DMS 273 (cell line): ENCODE results near the gene UNC5A.

Experiments
- DNase-seq: peaks from one replicate; lab custom pipeline; 2025; ENCODE audit not compliant: unreplicated experiment; lab: John Stamatoyannopoulos, UW

The UNC5A gene

GRCh38 chr5:176819476-176819875, 9.1 kb downstream of the UNC5A start:
- no peak for DNase-seq

- DNase-seq, result no peak
These were observed 10.6 kb downstream of the UNC5A start for GRCh38 chr5:176820937-176821336.

GRCh38 chr5:176821441-176821840, 11.1 kb downstream of the UNC5A start:
- no peak for DNase-seq

GRCh38 chr5:176822041-176822792, 11.9 kb downstream of the UNC5A start:
- DNase-seq, result no peak

- no peak for DNase-seq
These were observed 12.6 kb downstream of the UNC5A start for GRCh38 chr5:176822793-176823481.

- no peak for DNase-seq
These were observed 13.6 kb downstream of the UNC5A start for GRCh38 chr5:176823869-176824412.

GRCh38 chr5:176824604-176825003, 14.2 kb downstream of the UNC5A start:
- no peak for DNase-seq

GRCh38 chr5:176825234-176825633, 14.9 kb downstream of the UNC5A start:
- no peak for DNase-seq

- DNase-seq, result no peak
These were observed 15.6 kb downstream of the UNC5A start for GRCh38 chr5:176825957-176826356.

GRCh38 chr5:176827736-176828414, 17.5 kb downstream of the UNC5A start:
- no peak for DNase-seq

GRCh38 chr5:176829320-176829719, 19.0 kb downstream of the UNC5A start:
- no peak for DNase-seq

GRCh38 chr5:176830422-176830994, 20.1 kb downstream of the UNC5A start:
- no peak for DNase-seq

GRCh38 chr5:176830995-176831423, 20.6 kb downstream of the UNC5A start:
- peak; percentile 44 for DNase-seq

- DNase-seq, result no peak
These were observed 21.1 kb downstream of the UNC5A start for GRCh38 chr5:176831425-176831824.

GRCh38 chr5:176832162-176832561, 21.8 kb downstream of the UNC5A start:
- DNase-seq, result no peak

GRCh38 chr5:176833286-176833685, 22.9 kb downstream of the UNC5A start:
- DNase-seq, result no peak

GRCh38 chr5:176835918-176836317, 25.6 kb downstream of the UNC5A start:
- DNase-seq, result no peak

- DNase-seq, result peak; percentile 69
These were observed 26.7 kb downstream of the UNC5A start for GRCh38 chr5:176836811-176837706.

- no peak for DNase-seq
These were observed 27.4 kb downstream of the UNC5A start for GRCh38 chr5:176837707-176838115.

GRCh38 chr5:176843673-176844072, 33.3 kb downstream of the UNC5A start:
- DNase-seq, result peak; percentile 26
